MM.1S (cell line): Measurements from ENCODE around the gene SLC12A3.

Experiments
- DNase-seq: peaks from one replicate; pipeline ENCODE4 v3.0.0-alpha.2; 2015
- H2AFZ ChIP-seq: fragments of 300-600 bp; sonication (generic); 2 replicates; pipeline ENCODE4 v1.6.0; 2016; ENCODE audit warnings: antibody characterized with exemption, low read length
- H3F3A ChIP-seq: fragments of 300-600 bp; sonication (generic); 2 replicates; pipeline ENCODE4 v1.6.1; 2016; ENCODE audit warnings: mild to moderate bottlenecking, antibody characterized with exemption, low read length, moderate library complexity, mixed read lengths; ENCODE audit not compliant: insufficient read depth
- H3K27ac ChIP-seq: fragments of 300-600 bp; sonication (generic); 2 replicates; pipeline ENCODE4 v1.5.1; 2016; ENCODE audit warnings: mild to moderate bottlenecking, low read length
- H3K27me3 ChIP-seq: fragments of 300-600 bp; sonication (generic); replicated peaks from 2 replicates; pipeline ENCODE4 v1.6.0; 2016; ENCODE audit warnings: low read length; ENCODE audit not compliant: insufficient read depth
- H3K36me3 ChIP-seq: fragments of 300-600 bp; sonication (generic); replicated peaks from 2 replicates; pipeline ENCODE4 v1.6.1; 2016; ENCODE audit warnings: mild to moderate bottlenecking, low read length, mixed read lengths; ENCODE audit not compliant: insufficient read depth
- H3K4me1 ChIP-seq: fragments of 300-600 bp; sonication (generic); 2 replicates; pipeline ENCODE4 v1.6.1; 2016; ENCODE audit warnings: low read length, mixed read lengths
- H3K4me2 ChIP-seq: fragments of 300-600 bp; sonication (generic); 2 replicates; pipeline ENCODE4 v1.6.0; 2016; ENCODE audit warnings: low read depth, low read length
- H3K4me3 ChIP-seq: fragments of 300-600 bp; sonication (generic); 2 replicates; pipeline ENCODE4 v1.5.1; 2016; ENCODE audit warnings: low read length, mixed read lengths
- H3K79me2 ChIP-seq: fragments of 300-600 bp; sonication (generic); 2 replicates; pipeline ENCODE4 v1.6.1; 2016; ENCODE audit warnings: mixed run types, low read length, mixed read lengths
- H3K9ac ChIP-seq: fragments of 300-600 bp; sonication (generic); 2 replicates; pipeline ENCODE4 v1.6.1; 2016; ENCODE audit warnings: low read length, mixed read lengths
- H3K9me2 ChIP-seq: fragments of 300-600 bp; sonication (generic); replicated peaks from 2 replicates; pipeline ENCODE4 v1.6.1; 2016; ENCODE audit warnings: mild to moderate bottlenecking, low read length, mixed read lengths; ENCODE audit not compliant: insufficient read depth
- H3K9me3 ChIP-seq: fragments of 300-600 bp; sonication (generic); replicated peaks from 2 replicates; pipeline ENCODE4 v1.6.1; 2016; ENCODE audit warnings: mild to moderate bottlenecking, low read length, mixed read lengths; ENCODE audit not compliant: insufficient read depth
- H4K20me1 ChIP-seq: fragments of 300-600 bp; sonication (generic); 2 replicates; pipeline ENCODE4 v1.6.1; 2016; ENCODE audit warnings: mild to moderate bottlenecking, low read length, moderate library complexity, mixed read lengths; ENCODE audit not compliant: insufficient read depth
- CTCF ChIP-seq: fragments of 300-600 bp; sonication (generic); IDR thresholded peaks from 2 replicates; pipeline ENCODE4 v1.5.1; 2016; ENCODE audit warnings: antibody characterized with exemption, low read length, mixed read lengths
- EZH2 ChIP-seq: fragments of 300-600 bp; sonication (generic); optimal IDR thresholded peaks from 2 replicates; pipeline ENCODE3; 2017; ENCODE audit warnings: low read depth, mild to moderate bottlenecking, antibody characterized with exemption, low read length, mixed read lengths
- EZH2phosphoT487 ChIP-seq: fragments of 300-600 bp; sonication (generic); IDR thresholded peaks from 2 replicates; pipeline ENCODE4 v1.6.1; 2018; ENCODE audit warnings: antibody characterized with exemption, low read length

SLC12A3 gene

GRCh38 chr16:56960681-56961281 is 95.8 kb downstream of the SLC12A3 start:
- H2AFZ ChIP-seq: no peak overlapping the region
- H3K27ac ChIP-seq: no peak overlapping the region
- H3K9ac ChIP-seq: no peak overlapping the region
- no peak overlapping the region for H3K4me2 ChIP-seq
- no peaks in the 10 kb centered on the region for H3K9me3 ChIP-seq
- no peaks in the 10 kb centered on the region for H3K79me2 ChIP-seq
- H3K36me3 ChIP-seq: no peaks in the 10 kb centered on the region
- no peaks in the 10 kb centered on the region for H3F3A ChIP-seq
- no peak for DNase-seq
- no peaks in the 10 kb centered on the region for H3K27me3 ChIP-seq
- no peaks in the 10 kb centered on the region for H3K4me1 ChIP-seq
- no peak for TF ChIP-seq EZH2phosphoT487
- no peak for TF ChIP-seq EZH2
- TF ChIP-seq CTCF: no peak
- H4K20me1 ChIP-seq: no peaks in the 10 kb centered on the region
- no peak overlapping the region for H3K4me3 ChIP-seq
- H3K9me2 ChIP-seq: no peaks in the 10 kb centered on the region

GRCh38 chr16:56961386-56961785 is 96.4 kb downstream of the SLC12A3 start:
- H4K20me1 ChIP-seq: no peaks in the 10 kb centered on the region
- H3K27ac ChIP-seq: no peak overlapping the region
- H3F3A ChIP-seq: no peaks in the 10 kb centered on the region
- no peaks in the 10 kb centered on the region for H3K36me3 ChIP-seq
- DNase-seq: no peak
- H3K4me1 ChIP-seq: no peaks in the 10 kb centered on the region
- no peak overlapping the region for H2AFZ ChIP-seq
- TF ChIP-seq EZH2 (no peak), EZH2phosphoT487 (no peak), CTCF (no peak)
- H3K4me3 ChIP-seq: no peak overlapping the region
- H3K27me3 ChIP-seq: no peaks in the 10 kb centered on the region
- H3K9ac ChIP-seq: no peak overlapping the region
- H3K9me3 ChIP-seq: no peaks in the 10 kb centered on the region
- no peak overlapping the region for H3K4me2 ChIP-seq
- no peaks in the 10 kb centered on the region for H3K79me2 ChIP-seq
- H3K9me2 ChIP-seq: no peaks in the 10 kb centered on the region

GRCh38 chr16:56961851-56962281 is 96.9 kb downstream of the SLC12A3 start, which contains the start of gene CETP:
TSS of gene CETP (plus strand) at chr16:56961950. CDS start at chr16:56961980, 30 bp downstream.
- H4K20me1 ChIP-seq: no peaks in the 10 kb centered on the region
- no peaks in the 10 kb centered on the region for H3K79me2 ChIP-seq
- TF ChIP-seq CTCF: no peak
- no peak for TF ChIP-seq EZH2
- no peak for TF ChIP-seq EZH2phosphoT487
- no peak within 1 kb of the TSS for H2AFZ ChIP-seq
- H3K4me3 ChIP-seq: no peak within 1 kb of the TSS
- no peak within 1 kb of the TSS for H3K9ac ChIP-seq
- no peak for DNase-seq
- no peak within 1 kb of the TSS for H3K4me2 ChIP-seq
- no peaks in the 10 kb centered on the region for H3K4me1 ChIP-seq
- H3K27ac ChIP-seq: no peak within 1 kb of the TSS
- no peaks in the 10 kb centered on the region for H3K36me3 ChIP-seq
- H3F3A ChIP-seq: no peaks in the 10 kb centered on the region
- H3K9me2 ChIP-seq: no peaks in the 10 kb centered on the region
- no peaks in the 10 kb centered on the region for H3K27me3 ChIP-seq
- no peaks in the 10 kb centered on the region for H3K9me3 ChIP-seq
